ENCODE measurements around the gene SMARCA4. TPM values are rescaled to one million over a fixed set of nuclear protein-coding genes. Genes with fewer than 3 reads are reported as not detected.
A peak's percentile ranks its signal among the peaks of the same experiment; 100 is the strongest.
"Not testable (repeated sequence)": the region's sequence is repeated elsewhere in the genome, so short reads cannot be mapped to it uniquely, and the experiment has no call there.

The SMARCA4 gene
- total and polyA plus RNA-seq, 4 experiments from 2014 or later = 2.1 to 118 (median 68.1) TPM

- Histone ChIP-seq H3K4me1 (ENCODE audit: insufficient read depth, low read length) (no peaks in the 10 kb centered on the region), H3K27ac (ENCODE audit: low read depth, low read length) (no peak overlapping the region), H3K9me3 (ENCODE audit: control insufficient read depth in 1 of 2, low read length in 2 of 2) (no peaks in the 10 kb centered on the region), H3K36me3 (ENCODE audit: insufficient read depth, low read length) (peaks cover 55% of the 10 kb centered on the region), H3K4me3 (ENCODE audit: low read length in 2 of 2) (no peak overlapping the region), H3K27me3 (ENCODE audit: insufficient read depth, low read length) (no peaks in the 10 kb centered on the region)
- intact Hi-C loops (cut with micrococcal nuclease) = no loop called here
- ChIA-PET POLR2A (ENCODE audit: partially characterized antibody) (no interaction called here), CTCF (ENCODE audit: partially characterized antibody) (interaction anchor here (1.2 kb wide), 1 partner anchor 45 kb away, joined by 3 read pairs; no protein-coding TSS in a partner anchor)
- Mint-ChIP-seq H3K4me3 (no peak overlapping the region), H3K36me3 (peaks cover 20 to 55% of the 10 kb centered on the region in 2 donors), H3K9me3 (peaks cover 0 to 2% (median 0%) of the 10 kb centered on the region in 8 donors), H3K4me1 (peaks cover 0 to 3% (median 1%) of the 10 kb centered on the region in 4 donors), H3K27ac (peak overlapping the region in 1 of 7 donors; percentile 47), H3K27me3 (no peaks in the 10 kb centered on the region)
- DNase-seq = no peak
Observed at GRCh38 chr19:10987571-10988297, 26.9 kb downstream of the SMARCA4 start.

- ChIA-PET CTCF (ENCODE audit: partially characterized antibody) (interaction anchor here (1.2 kb wide), 1 partner anchor 46 kb away, joined by 3 read pairs; no protein-coding TSS in a partner anchor), POLR2A (ENCODE audit: partially characterized antibody) (no interaction called here)
- Mint-ChIP-seq H3K27ac (peak overlapping the region in 1 of 7 donors; percentile 43), H3K9me3 (peaks cover 0 to 2% (median 0%) of the 10 kb centered on the region in 8 donors), H3K4me1 (peaks cover 0 to 1% (median 0%) of the 10 kb centered on the region in 4 donors), H3K27me3 (no peaks in the 10 kb centered on the region), H3K36me3 (peaks cover 20 to 55% of the 10 kb centered on the region in 2 donors), H3K4me3 (no peak overlapping the region)
- H3K27me3 ChIP-seq (ENCODE audit: insufficient read depth, low read length) = no peaks in the 10 kb centered on the region
- H3K4me3 ChIP-seq (ENCODE audit: low read length in 2 of 2) = no peak overlapping the region
- H3K4me1 ChIP-seq (ENCODE audit: insufficient read depth, low read length) = no peaks in the 10 kb centered on the region
- H3K36me3 ChIP-seq (ENCODE audit: insufficient read depth, low read length) = peaks cover 59% of the 10 kb centered on the region
- H3K9me3 ChIP-seq (ENCODE audit: control insufficient read depth in 1 of 2, low read length in 2 of 2) = no peaks in the 10 kb centered on the region
- no peak for DNase-seq
- H3K27ac ChIP-seq (ENCODE audit: low read depth, low read length) = no peak overlapping the region
- intact Hi-C loops (cut with micrococcal nuclease) = no loop called here
Observed at GRCh38 chr19:10988380-10988779, 27.6 kb downstream of the SMARCA4 start.

GRCh38 chr19:10988921-10989320 lies 28.1 kb downstream of the SMARCA4 start:
- H3K4me3 ChIP-seq (ENCODE audit: low read length in 2 of 2) = no peak overlapping the region
- H3K4me1 ChIP-seq (ENCODE audit: insufficient read depth, low read length) = no peaks in the 10 kb centered on the region
- H3K27ac Mint-ChIP-seq = no peak overlapping the region
- no peak overlapping the region for H3K27ac ChIP-seq (ENCODE audit: low read depth, low read length)
- H3K9me3 ChIP-seq (ENCODE audit: control insufficient read depth in 1 of 2, low read length in 2 of 2) = no peaks in the 10 kb centered on the region
- peaks cover 60% of the 10 kb centered on the region for H3K36me3 ChIP-seq (ENCODE audit: insufficient read depth, low read length)
- POLR2A ChIA-PET (ENCODE audit: partially characterized antibody) = no interaction called here
- H3K27me3 ChIP-seq (ENCODE audit: insufficient read depth, low read length) = no peaks in the 10 kb centered on the region
- peaks cover 20 to 57% of the 10 kb centered on the region in 2 donors for H3K36me3 Mint-ChIP-seq
- H3K27me3 Mint-ChIP-seq = no peaks in the 10 kb centered on the region
- CTCF ChIA-PET (ENCODE audit: partially characterized antibody) = interaction anchor here (1.2 kb wide), 1 partner anchor 47 kb away, joined by 3 read pairs; no protein-coding TSS in a partner anchor
- H3K4me3 Mint-ChIP-seq = no peak overlapping the region
- peaks cover 0 to 2% (median 0%) of the 10 kb centered on the region in 8 donors for H3K9me3 Mint-ChIP-seq
- DNase-seq = no peak
- peaks cover 0 to 1% (median 0%) of the 10 kb centered on the region in 4 donors for H3K4me1 Mint-ChIP-seq
- intact Hi-C loops (cut with micrococcal nuclease) = no loop called here

- Histone ChIP-seq H3K9me3 (ENCODE audit: control insufficient read depth in 1 of 2, low read length in 2 of 2) (no peaks in the 10 kb centered on the region), H3K4me3 (ENCODE audit: low read length in 2 of 2) (no peak overlapping the region), H3K27ac (ENCODE audit: low read depth, low read length) (no peak overlapping the region), H3K36me3 (ENCODE audit: insufficient read depth, low read length) (peaks cover 55% of the 10 kb centered on the region), H3K4me1 (ENCODE audit: insufficient read depth, low read length) (no peaks in the 10 kb centered on the region), H3K27me3 (ENCODE audit: insufficient read depth, low read length) (no peaks in the 10 kb centered on the region)
- Mint-ChIP-seq H3K9me3 (no peaks in the 10 kb centered on the region), H3K4me1 (peaks cover 0 to 1% (median 0%) of the 10 kb centered on the region in 4 donors), H3K27me3 (no peaks in the 10 kb centered on the region), H3K36me3 (peaks cover 29 to 60% of the 10 kb centered on the region in 2 donors), H3K27ac (peak overlapping the region in 1 of 7 donors; percentile 84), H3K4me3 (no peak overlapping the region)
- ChIA-PET CTCF (ENCODE audit: partially characterized antibody) (no interaction called here), POLR2A (ENCODE audit: partially characterized antibody) (no interaction called here)
- no peak for DNase-seq
- intact Hi-C loops (cut with micrococcal nuclease) = loop anchor here (1.0 kb wide), 1 partner anchor 49 kb away; no protein-coding TSS in a partner anchor
Observed at GRCh38 chr19:10991076-10991475, 30.2 kb downstream of the SMARCA4 start.

GRCh38 chr19:10991521-10992081 lies 30.8 kb downstream of the SMARCA4 start:
- no peaks in the 10 kb centered on the region for H3K9me3 Mint-ChIP-seq
- Histone ChIP-seq H3K4me3 (ENCODE audit: low read length in 2 of 2) (no peak overlapping the region), H3K27ac (ENCODE audit: low read depth, low read length) (no peak overlapping the region), H3K36me3 (ENCODE audit: insufficient read depth, low read length) (peaks cover 56% of the 10 kb centered on the region), H3K9me3 (ENCODE audit: control insufficient read depth in 1 of 2, low read length in 2 of 2) (no peaks in the 10 kb centered on the region), H3K27me3 (ENCODE audit: insufficient read depth, low read length) (no peaks in the 10 kb centered on the region), H3K4me1 (ENCODE audit: insufficient read depth, low read length) (no peaks in the 10 kb centered on the region)
- DNase-seq = no peak
- no peak overlapping the region for H3K4me3 Mint-ChIP-seq
- peak overlapping the region in 4 of 7 donors; percentile 4 to 86 (median 54) for H3K27ac Mint-ChIP-seq
- ChIA-PET CTCF (ENCODE audit: partially characterized antibody) (no interaction called here), POLR2A (ENCODE audit: partially characterized antibody) (no interaction called here)
- H3K36me3 Mint-ChIP-seq = peaks cover 34 to 65% of the 10 kb centered on the region in 2 donors
- intact Hi-C loops (cut with micrococcal nuclease) = loop anchor here (1.0 kb wide), 1 partner anchor 49 kb away; no protein-coding TSS in a partner anchor
- peaks cover 0 to 1% (median 0%) of the 10 kb centered on the region in 4 donors for H3K4me1 Mint-ChIP-seq
- H3K27me3 Mint-ChIP-seq = no peaks in the 10 kb centered on the region

- H3K4me3 ChIP-seq (ENCODE audit: low read length in 2 of 2); intact Hi-C loops (cut with micrococcal nuclease); H3K27me3 ChIP-seq (ENCODE audit: insufficient read depth, low read length); CTCF ChIA-PET (ENCODE audit: partially characterized antibody); H3K27ac Mint-ChIP-seq; H3K9me3 Mint-ChIP-seq; H3K4me1 ChIP-seq (ENCODE audit: insufficient read depth, low read length); H3K9me3 ChIP-seq (ENCODE audit: control insufficient read depth in 1 of 2, low read length in 2 of 2); POLR2A ChIA-PET (ENCODE audit: partially characterized antibody); DNase-seq; H3K4me1 Mint-ChIP-seq; H3K27ac ChIP-seq (ENCODE audit: low read depth, low read length); H3K4me3 Mint-ChIP-seq; H3K27me3 Mint-ChIP-seq: not testable (repeated sequence)
- H3K36me3 Mint-ChIP-seq = peaks cover 37 to 64% of the 10 kb centered on the region in 2 donors
- peaks cover 54% of the 10 kb centered on the region for H3K36me3 ChIP-seq (ENCODE audit: insufficient read depth, low read length)
Observed at GRCh38 chr19:10992174-10992573, 31.3 kb downstream of the SMARCA4 start.

GRCh38 chr19:10995926-10996600 lies 35.2 kb downstream of the SMARCA4 start:
- peaks cover 56% of the 10 kb centered on the region for H3K36me3 ChIP-seq (ENCODE audit: insufficient read depth, low read length)
- ChIA-PET CTCF (ENCODE audit: partially characterized antibody) (no interaction called here), POLR2A (ENCODE audit: partially characterized antibody) (no interaction called here)
- no peak overlapping the region for H3K27ac Mint-ChIP-seq
- no peak overlapping the region for H3K4me3 Mint-ChIP-seq
- no peaks in the 10 kb centered on the region for H3K4me1 ChIP-seq (ENCODE audit: insufficient read depth, low read length)
- H3K36me3 Mint-ChIP-seq = peaks cover 32 to 61% of the 10 kb centered on the region in 2 donors
- no peak overlapping the region for H3K27ac ChIP-seq (ENCODE audit: low read depth, low read length)
- H3K9me3 ChIP-seq (ENCODE audit: control insufficient read depth in 1 of 2, low read length in 2 of 2) = no peaks in the 10 kb centered on the region
- intact Hi-C loops (cut with micrococcal nuclease) = no loop called here
- DNase-seq = no peak
- no peaks in the 10 kb centered on the region for H3K4me1 Mint-ChIP-seq
- H3K27me3 ChIP-seq (ENCODE audit: insufficient read depth, low read length) = no peaks in the 10 kb centered on the region
- no peaks in the 10 kb centered on the region for H3K9me3 Mint-ChIP-seq
- H3K4me3 ChIP-seq (ENCODE audit: low read length in 2 of 2) = no peak overlapping the region
- H3K27me3 Mint-ChIP-seq = no peaks in the 10 kb centered on the region

All from CD4-positive, alpha-beta memory T cell (primary cell).